NCI-H2029 treated with DMSO at 0.1 percent for 48 hours (cell line): ENCODE data around the gene MIOX.

ENCODE experiments used
- DNase-seq: peaks from one replicate; lab custom pipeline; 2025; lab: John Stamatoyannopoulos, UW

MIOX gene

GRCh38 chr22:50473855-50474671 is 12.6 kb upstream of the MIOX start:
- DNase-seq: no peak

GRCh38 chr22:50474710-50475651 is 11.7 kb upstream of the MIOX start, which contains the start of gene SBF1:
Gene SBF1, minus strand, starts transcription at chr22:50475035. Its CDS starts 195 bp downstream, at chr22:50474840.
- peak; percentile 36 for DNase-seq

GRCh38 chr22:50475652-50476002 is 11.0 kb upstream of the MIOX start:
- no peak for DNase-seq

DNA sequence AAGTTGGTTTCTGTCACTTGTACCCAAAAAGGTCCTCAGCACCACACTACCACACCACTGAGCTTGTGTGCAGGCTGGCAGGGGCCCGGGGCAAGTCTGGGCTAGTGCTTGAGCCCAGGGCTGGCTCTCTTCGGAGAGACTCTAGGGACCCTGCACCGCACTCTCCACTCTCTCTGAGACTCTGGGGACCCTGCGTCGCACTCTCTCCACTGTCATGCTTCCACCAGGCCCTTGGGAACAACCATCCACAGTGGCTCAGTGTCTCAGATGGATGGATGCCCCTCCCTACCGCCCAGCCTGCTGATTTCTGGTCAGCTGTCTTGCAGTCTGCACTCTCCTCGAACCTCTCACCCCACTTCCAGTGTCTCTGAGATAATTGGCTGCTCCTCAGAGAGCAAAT is 9.8 kb upstream of the MIOX start:
- no peak for DNase-seq

DNA sequence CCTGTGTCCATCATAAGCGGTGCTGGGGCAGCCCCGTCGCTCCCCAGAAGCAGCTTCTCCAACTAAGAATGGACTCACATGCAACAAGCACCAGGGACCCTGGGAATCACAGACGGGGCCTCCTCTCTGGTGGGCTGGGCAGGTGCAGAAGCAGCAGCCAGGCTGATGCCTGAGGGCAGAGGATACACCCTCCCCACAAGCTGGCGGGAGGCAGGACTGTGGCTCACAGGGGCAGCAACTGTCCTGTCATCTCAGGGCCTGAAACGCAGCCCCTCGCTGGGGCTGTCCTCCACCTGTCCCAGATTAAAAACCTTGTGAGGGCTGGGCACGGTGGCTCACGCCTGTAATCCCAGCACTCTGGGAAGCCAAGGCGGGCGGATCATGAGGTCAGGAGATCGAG is 8.7 kb upstream of the MIOX start:
- no peak for DNase-seq

DNA sequence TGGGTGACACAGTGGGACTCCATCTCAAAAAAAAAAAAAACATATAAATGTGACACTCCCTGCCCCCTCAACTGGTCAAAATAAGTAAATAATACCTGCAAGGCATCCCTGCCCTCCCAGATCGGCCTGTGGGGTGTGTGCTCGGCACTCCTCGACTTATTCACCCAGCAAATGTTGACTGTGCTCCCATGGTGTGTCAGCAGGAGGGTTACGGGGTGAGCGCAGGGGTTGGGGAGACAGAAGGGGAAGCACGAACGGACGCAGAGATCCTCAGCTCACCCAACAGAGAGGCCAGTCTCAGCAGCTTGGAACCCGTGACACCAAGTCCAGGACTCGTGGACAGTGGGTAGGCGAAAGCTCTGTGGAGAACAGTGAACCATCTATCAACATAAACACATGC is 6.9 kb upstream of the MIOX start:
- no peak for DNase-seq

- DNase-seq: no peak
Observed at GRCh38 chr22:50481045-50481439, 5.6 kb upstream of the MIOX start.

DNA sequence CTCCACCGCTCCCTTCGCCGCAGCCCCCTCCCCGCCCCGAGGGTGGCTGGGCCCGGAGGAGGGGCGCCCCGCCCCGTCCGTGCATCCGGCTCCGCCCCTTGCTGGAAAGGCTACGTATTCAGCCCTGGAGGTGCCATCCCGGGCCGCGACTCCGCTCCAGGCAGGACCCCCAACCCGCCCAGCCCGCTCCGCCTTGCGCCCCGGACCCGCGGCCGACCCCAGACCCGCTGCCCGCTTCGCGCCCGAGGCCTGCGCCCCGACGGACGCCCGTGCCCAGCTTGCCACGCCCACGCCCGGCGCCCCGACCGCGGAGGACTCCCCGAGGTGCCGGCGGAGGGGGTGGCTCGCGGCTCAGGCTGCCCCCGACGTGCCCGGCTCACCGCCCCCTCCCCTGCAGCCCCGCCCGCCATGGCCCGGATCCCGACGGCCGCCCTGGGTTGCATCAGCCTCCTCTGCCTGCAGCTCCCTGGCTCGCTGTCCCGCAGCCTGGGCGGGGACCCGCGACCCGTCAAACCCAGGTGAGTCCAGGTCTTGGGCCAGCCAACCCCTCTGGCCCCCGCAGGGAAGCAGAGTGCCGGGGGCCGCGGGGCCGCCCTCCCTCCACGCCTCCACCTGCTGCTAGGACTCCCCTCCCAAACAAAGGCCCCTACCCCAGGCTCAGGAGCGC is 5.1 kb upstream of the MIOX start, which contains the start of gene ADM2:
Gene ADM2, plus strand, starts transcription at position 104 of the 667 bp plus-strand sequence. Its CDS starts 305 bp downstream, at position 409.
- DNase-seq: no peak

- DNase-seq: no peak
Observed at GRCh38 chr22:50482107-50483074, 4.3 kb upstream of the MIOX start.

GRCh38 chr22:50483106-50483505 is 3.6 kb upstream of the MIOX start:
- DNase-seq: no peak

GRCh38 chr22:50483556-50483955 is 3.1 kb upstream of the MIOX start:
- DNase-seq: no peak

DNA sequence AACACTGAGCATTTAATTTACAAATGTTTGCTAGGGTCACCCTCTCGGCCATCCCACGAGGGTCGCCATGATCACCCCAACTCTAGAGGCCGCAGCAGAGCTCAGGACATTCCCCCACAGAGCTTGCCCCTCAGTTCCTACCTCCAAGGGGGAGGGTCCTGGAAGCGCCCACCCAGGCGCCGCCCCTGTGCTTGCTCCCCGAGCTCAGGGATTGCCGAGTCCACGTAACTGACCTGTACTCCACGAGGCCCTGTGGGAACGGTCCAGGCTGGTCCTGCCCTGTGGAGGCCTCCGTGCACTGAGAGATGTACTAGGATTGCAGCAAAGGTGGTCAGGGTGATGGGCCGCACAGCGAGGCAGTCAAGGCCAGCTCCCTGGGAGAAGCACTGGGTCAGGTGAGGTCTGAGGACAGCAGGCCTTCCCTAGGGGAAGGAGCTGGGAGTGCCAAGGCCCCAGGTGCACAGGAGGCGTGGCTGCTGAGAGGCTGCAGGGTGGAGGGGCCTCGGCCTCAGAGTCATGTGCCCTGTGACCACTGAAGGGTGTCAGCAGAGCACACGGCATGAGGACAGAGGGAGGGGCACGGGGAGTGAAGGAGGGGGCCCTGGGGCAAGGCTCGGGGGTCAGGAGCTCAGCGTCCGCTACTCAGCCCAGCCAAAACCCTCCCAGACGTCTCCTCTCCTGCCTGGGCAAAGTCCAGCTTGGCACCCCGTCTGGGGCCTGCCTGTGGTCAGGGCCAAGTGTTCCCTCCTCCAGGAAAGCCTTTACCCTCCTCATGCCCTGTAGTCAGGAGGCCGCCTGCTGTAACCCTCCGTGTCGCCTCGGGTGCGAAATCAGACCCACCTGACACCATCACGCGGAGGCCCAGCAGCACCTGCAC is 2.4 kb upstream of the MIOX start:
- no peak for DNase-seq

- DNase-seq: no peak
Observed at GRCh38 chr22:50485221-50486131, 1.2 kb upstream of the MIOX start.

GRCh38 chr22:50487290-50488005 is 789 bp downstream of the MIOX start:
- DNase-seq: no peak

GRCh38 chr22:50488006-50488677 is 1.5 kb downstream of the MIOX start:
- DNase-seq: no peak

GRCh38 chr22:50488886-50489285 is 2.2 kb downstream of the MIOX start:
- DNase-seq: no peak

DNA sequence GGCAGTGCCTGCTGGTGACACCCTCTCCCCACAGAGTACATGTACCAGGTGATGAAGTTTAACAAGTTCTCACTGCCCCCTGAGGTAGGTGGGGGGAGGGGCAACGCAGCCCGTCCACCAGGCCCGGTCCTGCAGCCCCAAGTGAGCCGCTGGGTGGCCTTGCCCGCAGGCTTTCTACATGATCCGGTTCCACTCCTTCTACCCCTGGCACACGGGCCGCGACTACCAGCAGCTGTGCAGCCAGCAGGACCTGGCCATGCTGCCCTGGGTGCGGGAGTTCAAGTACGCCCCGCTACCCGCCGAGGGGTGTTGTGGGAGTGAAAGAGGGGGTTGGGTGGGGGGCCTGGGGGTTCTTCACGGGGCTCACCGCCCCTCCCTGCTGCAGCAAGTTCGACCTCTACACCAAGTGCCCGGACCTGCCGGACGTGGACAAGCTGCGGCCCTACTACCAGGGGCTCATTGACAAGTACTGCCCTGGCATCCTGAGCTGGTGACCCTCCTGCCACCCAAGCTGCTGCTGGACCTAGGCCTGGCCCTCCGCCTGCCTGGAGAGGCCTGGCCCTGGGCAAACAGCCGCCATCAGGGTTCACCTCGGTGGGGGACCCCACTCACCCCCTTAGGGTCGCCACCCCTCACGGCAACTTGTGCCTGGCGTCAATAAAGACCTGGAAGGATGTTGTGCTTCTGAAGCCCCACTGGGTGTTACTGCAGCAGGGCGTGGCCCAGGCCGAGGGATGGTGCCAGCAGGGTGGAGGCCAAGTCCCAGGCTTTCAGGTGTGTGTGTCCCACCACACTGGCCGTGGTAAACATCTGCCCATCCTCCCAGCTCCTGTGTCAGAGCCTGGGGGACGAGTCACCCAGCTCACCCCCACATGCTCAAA is 2.9 kb downstream of the MIOX start:
- DNase-seq: no peak
